GM10266 (cell line): ENCODE data around the gene ARL8B.
"Not testable (repeated sequence)": the region's sequence is repeated elsewhere in the genome, so short reads cannot be mapped to it uniquely, and the experiment has no call there.

Source experiments
- DNase-seq: peaks from one replicate; pipeline ENCODE4 v3.0.0; 2012; ENCODE audit errors: extremely low spot score
- TF ChIP-seq, protein P1 (sequence below): IDR thresholded peaks from 2 replicates; pipeline ENCODE4 v1.5.1; 2012; ENCODE audit warnings: mild to moderate bottlenecking, low read depth; ENCODE audit not compliant: control insufficient read depth, insufficient read depth; ENCODE audit errors: missing control alignments

ARL8B gene

GRCh38 chr3:5096336-5097008 lies 25.6 kb upstream of the ARL8B start:
- no peak for DNase-seq
- TF ChIP-seq, protein P1, sequence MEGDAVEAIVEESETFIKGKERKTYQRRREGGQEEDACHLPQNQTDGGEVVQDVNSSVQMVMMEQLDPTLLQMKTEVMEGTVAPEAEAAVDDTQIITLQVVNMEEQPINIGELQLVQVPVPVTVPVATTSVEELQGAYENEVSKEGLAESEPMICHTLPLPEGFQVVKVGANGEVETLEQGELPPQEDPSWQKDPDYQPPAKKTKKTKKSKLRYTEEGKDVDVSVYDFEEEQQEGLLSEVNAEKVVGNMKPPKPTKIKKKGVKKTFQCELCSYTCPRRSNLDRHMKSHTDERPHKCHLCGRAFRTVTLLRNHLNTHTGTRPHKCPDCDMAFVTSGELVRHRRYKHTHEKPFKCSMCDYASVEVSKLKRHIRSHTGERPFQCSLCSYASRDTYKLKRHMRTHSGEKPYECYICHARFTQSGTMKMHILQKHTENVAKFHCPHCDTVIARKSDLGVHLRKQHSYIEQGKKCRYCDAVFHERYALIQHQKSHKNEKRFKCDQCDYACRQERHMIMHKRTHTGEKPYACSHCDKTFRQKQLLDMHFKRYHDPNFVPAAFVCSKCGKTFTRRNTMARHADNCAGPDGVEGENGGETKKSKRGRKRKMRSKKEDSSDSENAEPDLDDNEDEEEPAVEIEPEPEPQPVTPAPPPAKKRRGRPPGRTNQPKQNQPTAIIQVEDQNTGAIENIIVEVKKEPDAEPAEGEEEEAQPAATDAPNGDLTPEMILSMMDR: no peak

GRCh38 chr3:5098346-5098745 lies 23.7 kb upstream of the ARL8B start:
- no peak for DNase-seq
- TF ChIP-seq, protein P1: no peak

DNA sequence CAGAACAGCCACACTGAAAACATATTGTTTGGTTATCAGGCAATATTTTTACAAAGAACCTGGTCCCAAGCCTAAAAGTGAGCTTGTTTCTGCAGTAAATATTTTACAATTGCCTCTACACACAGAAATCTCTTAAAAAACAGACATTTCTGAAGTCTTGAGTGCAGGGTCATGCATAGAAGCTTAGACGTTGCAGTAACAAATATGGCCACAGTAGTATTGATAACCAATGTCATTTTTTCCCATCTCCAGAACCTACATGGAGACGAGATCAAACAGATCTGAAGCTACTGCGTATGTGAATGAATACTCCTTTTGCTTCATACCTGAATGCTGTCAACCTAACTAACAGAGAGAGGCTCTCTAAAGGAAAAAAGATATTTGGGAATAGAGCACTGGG lies 19.6 kb upstream of the ARL8B start:
- TF ChIP-seq, protein P1: no peak
- DNase-seq: no peak

- TF ChIP-seq, protein P1: no peak
- no peak for DNase-seq
These were observed 18.3 kb upstream of the ARL8B start for GRCh38 chr3:5103743-5104142.

GRCh38 chr3:5105050-5105449 lies 17.0 kb upstream of the ARL8B start:
- DNase-seq: no peak
- TF ChIP-seq, protein P1: no peak

- not testable (repeated sequence) for DNase-seq
These were observed 15.7 kb upstream of the ARL8B start for GRCh38 chr3:5106371-5106770.

- not testable (repeated sequence) for DNase-seq
These were observed 15.2 kb upstream of the ARL8B start for GRCh38 chr3:5106933-5107334.

- no peak for DNase-seq
- TF ChIP-seq, protein P1: no peak
These were observed 11.8 kb upstream of the ARL8B start for GRCh38 chr3:5110337-5110736.

DNA sequence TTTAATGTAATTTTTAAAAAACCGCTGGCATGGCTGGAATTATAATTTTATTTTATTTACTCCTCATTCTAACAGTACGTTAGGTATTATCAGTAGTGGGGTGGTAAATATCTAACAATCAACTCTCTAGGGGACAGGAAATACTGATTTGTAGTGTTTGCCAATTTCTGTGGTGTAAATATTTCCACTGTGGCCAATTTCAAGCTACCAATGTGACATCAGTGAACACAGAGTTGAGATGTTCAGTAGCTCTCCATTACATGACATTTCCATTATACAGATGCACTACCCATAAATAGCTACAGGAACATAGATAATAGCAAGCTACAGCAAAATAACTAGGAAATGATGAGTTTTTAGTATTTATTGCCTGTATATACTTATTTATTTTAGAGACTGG lies 10.0 kb upstream of the ARL8B start:
- TF ChIP-seq, protein P1: no peak
- peak; percentile 62 for DNase-seq

DNA sequence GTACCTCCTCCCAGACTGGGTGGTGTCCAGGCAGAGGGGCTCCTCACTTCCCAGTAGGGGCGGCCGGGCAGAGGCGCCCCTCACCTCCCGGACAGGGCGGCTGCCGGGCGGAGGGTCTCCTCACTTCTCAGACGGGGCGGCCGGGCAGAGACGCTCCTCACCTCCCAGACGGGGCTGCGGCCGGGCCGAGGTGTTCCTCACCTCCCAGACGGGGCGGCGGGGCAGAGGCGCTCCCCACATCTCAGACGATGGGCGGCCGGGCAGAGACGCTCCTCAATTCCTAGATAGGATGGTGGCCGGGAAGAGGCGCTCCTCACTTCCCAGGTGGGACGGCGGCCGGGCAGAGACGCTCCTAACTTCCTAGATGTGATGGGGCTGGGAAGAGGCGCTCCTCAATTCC lies 8.4 kb upstream of the ARL8B start:
- not testable (repeated sequence) for DNase-seq
